Mesendoderm (in vitro differentiated cells): ENCODE results near the gene XBP1.
"Not testable (repeated sequence)": the region's sequence is repeated elsewhere in the genome, so short reads cannot be mapped to it uniquely, and the experiment has no call there.

ENCODE experiments used
- DNase-seq: peaks from one replicate; pipeline ENCODE4 v3.0.0; 2013
- H2AK5ac ChIP-seq: 2 replicates; pipeline ENCODE4 v1.6.1; 2013; ENCODE audit warnings: low read length, inconsistent platforms
- H2BK120ac ChIP-seq: 2 replicates; pipeline ENCODE4 v1.6.1; 2013; ENCODE audit warnings: low read depth, mild to moderate bottlenecking, low read length, moderate library complexity, mixed read lengths
- H2BK15ac ChIP-seq: replicated peaks from 2 replicates; pipeline ENCODE4 v1.6.1; 2013; ENCODE audit warnings: low read depth, mild to moderate bottlenecking, moderate library complexity
- H2BK5ac ChIP-seq: 2 replicates; pipeline ENCODE4 v1.6.1; 2013; ENCODE audit warnings: low read length, inconsistent platforms
- H3K18ac ChIP-seq: 2 replicates; pipeline ENCODE4 v1.6.1; 2013; ENCODE audit warnings: mild to moderate bottlenecking, low read length, mixed read lengths
- H3K23ac ChIP-seq: one replicate; pipeline ENCODE4 v1.6.1; 2013; ENCODE audit warnings: low read length
- H3K27ac ChIP-seq: 2 replicates; pipeline ENCODE4 v1.5.1; 2013; ENCODE audit warnings: low read depth, mild to moderate bottlenecking, inconsistent platforms, low read length, moderate library complexity
- H3K27me3 ChIP-seq: 2 replicates; pipeline ENCODE4 v1.6.1; 2013; ENCODE audit warnings: low read length, control low read depth, mild to moderate bottlenecking, inconsistent platforms; ENCODE audit not compliant: insufficient read depth, poor library complexity
- H3K36me3 ChIP-seq: 2 replicates; pipeline ENCODE4 v1.6.1; 2013; ENCODE audit warnings: low read length, inconsistent platforms; ENCODE audit not compliant: control insufficient read depth, insufficient read depth
- H3K4ac ChIP-seq: one replicate; pipeline ENCODE4 v1.6.1; 2013; ENCODE audit warnings: low read depth, mild to moderate bottlenecking, low read length, moderate library complexity
- H3K4me1 ChIP-seq: 2 replicates; pipeline ENCODE4 v1.6.1; 2013; ENCODE audit warnings: low read depth, low read length, inconsistent platforms; ENCODE audit not compliant: control insufficient read depth
- H3K4me2 ChIP-seq: 2 replicates; pipeline ENCODE4 v1.6.1; 2013; ENCODE audit warnings: low read length
- H3K4me3 ChIP-seq: 2 replicates; pipeline ENCODE4 v1.5.1; 2013; ENCODE audit warnings: mild to moderate bottlenecking, low read length
- H3K56ac ChIP-seq: one replicate; pipeline ENCODE4 v1.6.1; 2013; ENCODE audit warnings: low read length
- H3K79me1 ChIP-seq: 2 replicates; pipeline ENCODE4 v1.6.1; 2013; ENCODE audit warnings: low read length, inconsistent platforms
- H3K79me2 ChIP-seq: 2 replicates; pipeline ENCODE4 v1.6.1; 2013; ENCODE audit warnings: mild to moderate bottlenecking, low read length; ENCODE audit not compliant: control insufficient read depth, insufficient read depth
- H3K9ac ChIP-seq: 2 replicates; pipeline ENCODE4 v1.6.1; 2013; ENCODE audit warnings: low read length, inconsistent platforms
- H4K5ac ChIP-seq: one replicate; pipeline ENCODE4 v1.6.1; 2013; ENCODE audit warnings: low read length
- H4K8ac ChIP-seq: one replicate; pipeline ENCODE4 v1.6.1; 2013; ENCODE audit warnings: low read depth, mild to moderate bottlenecking, control low read depth, low read length, moderate library complexity
- WGBS: extraction: QIAGEN DNeasy Blood & Tissue Kit; methylation state at CpG from one replicate; pipeline ENCODE4 v1.1.7; 2013; ENCODE audit warnings: low lambda C conversion rate, missing lambda C conversion rate; ENCODE audit not compliant: insufficient coverage; ENCODE audit errors: extremely low coverage; 5-methylcytosine and 5-hydroxymethylcytosine counted together

The XBP1 gene

DNA sequence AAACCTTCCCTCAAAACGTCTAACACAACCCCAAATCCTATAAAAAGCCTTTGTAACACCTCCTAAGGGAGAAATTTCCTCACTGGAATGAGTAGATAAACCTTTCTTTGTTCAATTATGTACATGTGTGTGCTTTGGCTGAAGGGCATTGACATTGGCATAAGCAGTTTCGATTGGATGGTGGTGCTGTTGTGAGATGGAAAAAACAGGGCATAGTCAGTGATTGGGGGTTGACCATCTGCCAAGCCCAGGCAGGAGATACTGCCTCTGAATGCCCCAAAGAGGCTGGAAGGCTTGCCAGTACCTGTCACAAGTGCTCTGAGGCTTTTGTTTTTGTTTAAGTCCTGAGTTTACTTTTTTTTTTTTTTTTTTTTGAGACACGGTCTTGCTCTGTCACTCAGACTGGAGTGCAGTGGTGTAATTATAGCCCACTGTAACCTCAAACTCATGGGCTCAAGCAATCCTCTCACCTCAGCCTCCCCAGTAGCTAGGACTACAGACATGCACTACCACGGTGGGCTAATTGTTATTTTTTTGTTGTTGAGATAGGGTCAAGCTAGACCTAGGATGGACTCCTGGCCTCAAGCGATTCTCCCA lies 29.1 kb downstream of the XBP1 start:
- Histone ChIP-seq H2BK15ac (no peak overlapping the region), H4K8ac (no peak overlapping the region), H3K23ac (no peak overlapping the region), H2BK5ac (no peak overlapping the region), H3K4me1 (peaks cover 3% of the 10 kb centered on the region), H3K9ac (no peak overlapping the region), H3K4me3 (no peak overlapping the region), H3K4me2 (no peak overlapping the region), H3K79me2 (peaks cover 9% of the 10 kb centered on the region), H2AK5ac (no peak overlapping the region), H3K36me3 (no peaks in the 10 kb centered on the region), H3K18ac (no peak overlapping the region), H3K4ac (no peak overlapping the region), H3K79me1 (peaks cover 2% of the 10 kb centered on the region), H3K27ac (no peak overlapping the region), H4K5ac (no peak overlapping the region), H3K27me3 (no peaks in the 10 kb centered on the region), H2BK120ac (no peak overlapping the region), H3K56ac (no peak overlapping the region)
- no peak for DNase-seq
- WGBS = no CpG with 5 or more reads among the region's 5 CpGs

- Histone ChIP-seq H3K4me1 (peaks cover 3% of the 10 kb centered on the region), H4K5ac (no peak overlapping the region), H2AK5ac (no peak overlapping the region), H2BK5ac (no peak overlapping the region), H3K79me2 (peaks cover 7% of the 10 kb centered on the region), H3K36me3 (no peaks in the 10 kb centered on the region), H3K79me1 (peaks cover 2% of the 10 kb centered on the region), H3K27ac (no peak overlapping the region), H3K9ac (no peak overlapping the region), H3K18ac (no peak overlapping the region), H2BK15ac (no peak overlapping the region), H4K8ac (no peak overlapping the region), H3K56ac (no peak overlapping the region), H3K4me2 (no peak overlapping the region), H2BK120ac (no peak overlapping the region), H3K4ac (no peak overlapping the region), H3K27me3 (no peaks in the 10 kb centered on the region), H3K4me3 (no peak overlapping the region), H3K23ac (no peak overlapping the region)
- no CpG with 5 or more reads among the region's 14 CpGs for WGBS
- no peak for DNase-seq
Measured at GRCh38 chr22:28769394-28770085, 30.8 kb downstream of the XBP1 start.

- H3K79me2 ChIP-seq = peaks cover 7% of the 10 kb centered on the region
Measured at GRCh38 chr22:28768701-28769393, 31.5 kb downstream of the XBP1 start.

GRCh38 chr22:28766628-28767027 lies 33.7 kb downstream of the XBP1 start:
- H2BK120ac ChIP-seq = no peak overlapping the region
- no peaks in the 10 kb centered on the region for H3K27me3 ChIP-seq
- H3K18ac ChIP-seq = no peak overlapping the region
- no peak overlapping the region for H2BK5ac ChIP-seq
- no peaks in the 10 kb centered on the region for H3K4me1 ChIP-seq
- no peak overlapping the region for H3K56ac ChIP-seq
- no CpG with 5 or more reads among the region's 3 CpGs for WGBS
- no peaks in the 10 kb centered on the region for H3K36me3 ChIP-seq
- no peak overlapping the region for H3K4ac ChIP-seq
- DNase-seq = no peak
- H3K79me2 ChIP-seq = no peaks in the 10 kb centered on the region
- no peak overlapping the region for H3K27ac ChIP-seq
- no peak overlapping the region for H4K8ac ChIP-seq
- no peak overlapping the region for H4K5ac ChIP-seq
- no peak overlapping the region for H3K4me2 ChIP-seq
- no peaks in the 10 kb centered on the region for H3K79me1 ChIP-seq
- no peak overlapping the region for H3K9ac ChIP-seq
- H2AK5ac ChIP-seq = no peak overlapping the region
- no peak overlapping the region for H2BK15ac ChIP-seq
- H3K4me3 ChIP-seq = no peak overlapping the region
- H3K23ac ChIP-seq = no peak overlapping the region

More at GRCh38 chr22:28768701-28769393, 31.5 kb downstream of the XBP1 start:
- Histone ChIP-seq H3K18ac (no peak overlapping the region), H3K56ac (no peak overlapping the region), H3K4me1 (peaks cover 3% of the 10 kb centered on the region), H2AK5ac (no peak overlapping the region), H2BK120ac (no peak overlapping the region), H3K27me3 (no peaks in the 10 kb centered on the region), H2BK5ac (no peak overlapping the region), H3K4me2 (no peak overlapping the region), H3K4me3 (no peak overlapping the region), H3K27ac (no peak overlapping the region), H3K79me1 (peaks cover 2% of the 10 kb centered on the region), H3K4ac (no peak overlapping the region), H3K23ac (no peak overlapping the region), H4K5ac (no peak overlapping the region), H3K9ac (no peak overlapping the region), H3K36me3 (no peaks in the 10 kb centered on the region), H2BK15ac (no peak overlapping the region), H4K8ac (no peak overlapping the region)
- no CpG with 5 or more reads among the region's 6 CpGs for WGBS
- no peak for DNase-seq

DNA sequence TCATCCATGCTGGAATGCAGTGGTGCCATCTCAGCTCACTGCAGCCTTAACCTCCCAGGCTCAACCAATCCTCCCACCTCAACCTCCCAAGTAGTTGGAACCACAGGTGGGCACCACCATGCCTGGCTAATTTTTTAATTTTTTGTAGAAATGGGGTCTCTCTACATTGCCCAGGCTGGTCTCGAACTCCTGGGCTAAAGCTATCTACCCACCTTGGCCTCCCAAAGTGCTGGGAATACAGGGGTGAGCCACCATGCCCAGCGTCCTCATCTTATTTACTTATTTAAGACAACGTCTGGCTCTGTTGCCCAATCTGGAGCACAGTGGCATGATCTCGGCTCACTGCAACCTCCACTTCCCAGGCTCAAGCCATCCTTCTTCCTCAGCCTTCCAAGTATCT lies 38.4 kb downstream of the XBP1 start:
- H3K79me2 ChIP-seq, DNase-seq, H3K4me3 ChIP-seq, H3K79me1 ChIP-seq, H3K4ac ChIP-seq, H2BK120ac ChIP-seq, H3K27ac ChIP-seq, H3K36me3 ChIP-seq, H3K27me3 ChIP-seq, H3K18ac ChIP-seq, H3K9ac ChIP-seq, H2AK5ac ChIP-seq, H3K4me1 ChIP-seq, H2BK5ac ChIP-seq, H3K23ac ChIP-seq, H2BK15ac ChIP-seq, H4K5ac ChIP-seq, H3K4me2 ChIP-seq, H3K56ac ChIP-seq, H4K8ac ChIP-seq: not testable (repeated sequence)
- no CpG with 5 or more reads among the region's 4 CpGs for WGBS
